Measurements from ENCODE around the gene SDK1. TPM values are rescaled to one million over a fixed set of nuclear protein-coding genes. Genes with fewer than 3 reads are reported as not detected.
A peak's percentile ranks its signal among the peaks of the same experiment; 100 is the strongest.

Gene SDK1
- total RNA-seq, 1 donor from 2014 or later = 225 TPM

DNA sequence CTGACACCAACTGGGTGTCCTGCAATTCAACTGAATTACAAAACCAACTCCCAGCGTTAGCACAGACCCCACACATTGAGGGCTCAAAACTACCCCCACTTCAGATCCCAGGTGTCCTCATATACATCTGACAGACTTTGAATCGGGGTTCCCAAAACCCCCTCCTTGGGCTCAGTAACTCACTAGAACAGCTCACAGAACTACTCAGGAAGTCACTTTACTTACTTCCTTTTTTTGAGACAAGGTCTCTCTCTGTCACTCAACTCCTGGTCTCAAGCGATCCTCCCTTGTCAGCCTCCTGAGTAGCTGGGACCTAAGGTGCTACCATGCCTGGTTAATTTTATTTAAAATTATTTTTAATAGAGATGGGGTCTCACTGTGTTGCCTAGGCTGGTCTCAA is 456.0 kb downstream of the SDK1 start:
- peaks cover 5% of the 10 kb centered on the region for H3K9me3 Mint-ChIP-seq (ENCODE audit: unreplicated experiment)
- H3K36me3 Mint-ChIP-seq (ENCODE audit: unreplicated experiment) = peaks cover 9% of the 10 kb centered on the region
- no peaks in the 10 kb centered on the region for H3K27me3 Mint-ChIP-seq (ENCODE audit: unreplicated experiment)
- TF ChIP-seq, protein P1, sequence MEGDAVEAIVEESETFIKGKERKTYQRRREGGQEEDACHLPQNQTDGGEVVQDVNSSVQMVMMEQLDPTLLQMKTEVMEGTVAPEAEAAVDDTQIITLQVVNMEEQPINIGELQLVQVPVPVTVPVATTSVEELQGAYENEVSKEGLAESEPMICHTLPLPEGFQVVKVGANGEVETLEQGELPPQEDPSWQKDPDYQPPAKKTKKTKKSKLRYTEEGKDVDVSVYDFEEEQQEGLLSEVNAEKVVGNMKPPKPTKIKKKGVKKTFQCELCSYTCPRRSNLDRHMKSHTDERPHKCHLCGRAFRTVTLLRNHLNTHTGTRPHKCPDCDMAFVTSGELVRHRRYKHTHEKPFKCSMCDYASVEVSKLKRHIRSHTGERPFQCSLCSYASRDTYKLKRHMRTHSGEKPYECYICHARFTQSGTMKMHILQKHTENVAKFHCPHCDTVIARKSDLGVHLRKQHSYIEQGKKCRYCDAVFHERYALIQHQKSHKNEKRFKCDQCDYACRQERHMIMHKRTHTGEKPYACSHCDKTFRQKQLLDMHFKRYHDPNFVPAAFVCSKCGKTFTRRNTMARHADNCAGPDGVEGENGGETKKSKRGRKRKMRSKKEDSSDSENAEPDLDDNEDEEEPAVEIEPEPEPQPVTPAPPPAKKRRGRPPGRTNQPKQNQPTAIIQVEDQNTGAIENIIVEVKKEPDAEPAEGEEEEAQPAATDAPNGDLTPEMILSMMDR (IDR thresholded peaks at IDR 0.05; ENCODE audit: partially characterized antibody, unreplicated experiment) = no peak
- peaks cover 5% of the 10 kb centered on the region for H3K4me1 Mint-ChIP-seq (ENCODE audit: low read depth, unreplicated experiment)
- H3K4me3 Mint-ChIP-seq (ENCODE audit: unreplicated experiment) = no peak overlapping the region
- DNase-seq = no peak
- no peak overlapping the region for H3K27ac Mint-ChIP-seq (ENCODE audit: unreplicated experiment)

DNA sequence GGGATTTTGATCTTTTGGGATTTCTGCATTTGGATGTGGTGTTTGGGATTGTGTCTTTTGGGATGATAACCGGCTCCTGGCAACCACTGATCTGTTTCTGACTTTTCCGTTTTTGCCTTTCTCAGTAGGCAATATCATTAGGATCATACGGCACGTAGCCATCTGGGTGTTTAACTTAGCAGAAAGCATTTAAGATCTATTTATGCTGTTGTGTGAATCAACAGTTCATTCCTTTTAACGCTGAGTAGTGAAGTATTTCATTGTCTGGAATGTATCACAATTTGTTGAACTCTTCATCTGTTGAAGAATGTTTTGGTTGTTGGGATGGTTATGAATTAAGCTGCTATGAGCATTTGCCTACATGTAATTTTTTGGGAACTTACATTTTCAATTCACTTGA is 459.6 kb downstream of the SDK1 start:
- TF ChIP-seq, protein P1 (IDR thresholded peaks at IDR 0.05; ENCODE audit: partially characterized antibody, unreplicated experiment) = no peak
- no peak for DNase-seq
- Mint-ChIP-seq H3K4me3 (ENCODE audit: unreplicated experiment) (no peak overlapping the region), H3K4me1 (ENCODE audit: low read depth, unreplicated experiment) (peaks cover 3% of the 10 kb centered on the region), H3K36me3 (ENCODE audit: unreplicated experiment) (peaks cover 9% of the 10 kb centered on the region), H3K27ac (ENCODE audit: unreplicated experiment) (no peak overlapping the region), H3K9me3 (ENCODE audit: unreplicated experiment) (peaks cover 5% of the 10 kb centered on the region), H3K27me3 (ENCODE audit: unreplicated experiment) (no peaks in the 10 kb centered on the region)

DNA sequence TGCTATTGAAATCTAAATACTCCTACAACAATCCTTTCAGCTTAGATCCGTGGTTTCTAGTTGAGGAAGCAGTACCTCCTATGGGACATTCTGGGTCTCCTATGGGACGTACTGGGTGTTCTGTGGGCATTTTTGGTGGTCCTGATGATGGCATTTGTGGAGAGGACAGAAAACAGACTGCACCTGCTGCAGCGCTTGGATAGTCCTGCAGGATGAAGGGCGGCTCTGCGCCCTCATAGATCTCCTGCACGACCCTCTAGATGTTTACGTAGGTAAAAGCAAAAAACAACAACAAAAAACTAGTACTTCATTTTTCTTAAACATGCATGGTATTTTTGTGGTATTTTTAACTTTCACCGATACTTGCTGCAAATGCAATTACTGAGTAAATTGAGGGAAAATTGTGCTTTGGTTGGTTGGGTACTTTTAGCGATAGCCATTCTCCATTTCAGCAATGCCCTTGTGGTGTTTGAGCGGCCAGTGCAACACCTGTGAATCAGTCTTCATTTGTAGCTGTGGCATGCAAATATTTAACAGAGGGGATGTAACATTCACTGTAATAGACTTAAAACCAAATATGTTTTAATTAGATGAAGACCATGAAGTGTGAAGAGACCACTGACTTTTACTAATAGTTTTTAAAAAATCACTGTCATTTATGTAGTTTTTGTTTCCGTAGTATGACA is 461.2 kb downstream of the SDK1 start:
- no peak for DNase-seq
- H3K9me3 Mint-ChIP-seq (ENCODE audit: unreplicated experiment) = peaks cover 2% of the 10 kb centered on the region
- no peaks in the 10 kb centered on the region for H3K27me3 Mint-ChIP-seq (ENCODE audit: unreplicated experiment)
- H3K27ac Mint-ChIP-seq (ENCODE audit: unreplicated experiment) = no peak overlapping the region
- H3K4me3 Mint-ChIP-seq (ENCODE audit: unreplicated experiment) = no peak overlapping the region
- TF ChIP-seq, protein P1 (IDR thresholded peaks at IDR 0.05; ENCODE audit: partially characterized antibody, unreplicated experiment) = no peak
- no peaks in the 10 kb centered on the region for H3K36me3 Mint-ChIP-seq (ENCODE audit: unreplicated experiment)
- peaks cover 6% of the 10 kb centered on the region for H3K4me1 Mint-ChIP-seq (ENCODE audit: low read depth, unreplicated experiment)

DNA sequence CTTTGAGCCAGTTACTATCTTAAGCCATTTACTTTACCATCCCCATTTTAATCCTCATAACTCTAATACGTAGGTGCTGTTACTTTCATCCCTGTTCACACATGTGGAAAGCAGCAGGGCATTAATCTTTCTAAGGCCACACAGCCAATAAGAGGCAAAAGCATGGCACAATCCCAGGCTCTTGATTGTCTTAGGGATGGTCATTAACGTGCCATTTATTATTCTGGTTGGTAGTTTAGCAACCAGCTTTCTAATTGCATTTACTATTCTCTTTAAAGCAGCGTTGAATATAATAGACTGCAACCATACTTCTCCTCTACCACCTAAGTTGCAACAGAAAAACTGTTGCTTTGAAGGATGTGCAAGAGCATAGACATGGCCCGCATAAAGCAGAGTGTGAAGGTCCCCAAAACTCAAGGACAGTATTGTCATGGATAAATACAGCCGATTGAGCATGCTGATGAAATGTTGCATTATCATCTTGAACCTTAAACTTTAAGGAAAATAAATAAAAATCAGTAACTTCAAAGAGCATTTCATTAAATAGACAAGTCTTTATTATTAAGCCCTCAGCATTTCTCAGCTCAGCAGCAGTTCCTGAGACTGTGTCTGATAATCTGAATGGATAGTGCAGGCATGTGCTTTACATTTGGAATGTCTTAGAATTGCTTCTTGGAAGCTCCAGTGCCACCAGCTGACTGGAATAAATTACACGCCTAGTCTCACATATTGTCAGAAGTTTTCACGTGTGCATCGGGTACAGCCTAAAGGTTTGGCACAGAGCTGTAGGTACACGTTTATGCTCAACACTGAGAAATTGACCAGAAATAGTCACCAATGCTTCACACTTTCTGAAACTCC is 467.1 kb downstream of the SDK1 start:
- Mint-ChIP-seq H3K9me3 (ENCODE audit: unreplicated experiment) (peaks cover 13% of the 10 kb centered on the region), H3K36me3 (ENCODE audit: unreplicated experiment) (peaks cover 12% of the 10 kb centered on the region), H3K4me3 (ENCODE audit: unreplicated experiment) (no peak overlapping the region), H3K27me3 (ENCODE audit: unreplicated experiment) (peaks cover 7% of the 10 kb centered on the region), H3K4me1 (ENCODE audit: low read depth, unreplicated experiment) (peaks cover 6% of the 10 kb centered on the region), H3K27ac (ENCODE audit: unreplicated experiment) (peak overlapping the region; percentile 64)
- TF ChIP-seq, protein P1 (IDR thresholded peaks at IDR 0.05; ENCODE audit: partially characterized antibody, unreplicated experiment) = no peak
- DNase-seq = no peak

DNA sequence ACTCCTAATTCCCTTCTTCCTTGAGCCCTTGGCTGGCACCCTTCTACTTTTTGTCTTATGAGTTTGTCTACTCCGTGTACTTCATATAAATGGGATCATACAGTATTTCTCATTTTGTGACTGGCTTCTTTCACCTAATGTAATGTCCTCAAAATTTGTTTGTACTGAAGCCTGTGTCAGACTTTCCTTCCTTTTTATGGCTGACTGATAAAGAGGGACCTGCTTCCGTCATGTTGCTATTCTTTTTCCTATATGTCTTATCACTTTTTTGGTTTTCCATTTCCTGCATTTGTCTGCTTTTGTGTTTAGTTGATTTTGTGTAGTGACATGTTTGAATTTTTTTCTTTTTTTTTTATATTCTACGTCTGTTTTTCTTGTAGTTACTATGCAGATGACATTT is 470.9 kb downstream of the SDK1 start:
- DNase-seq = no peak
- H3K36me3 Mint-ChIP-seq (ENCODE audit: unreplicated experiment) = peaks cover 21% of the 10 kb centered on the region
- TF ChIP-seq, protein P1 (IDR thresholded peaks at IDR 0.05; ENCODE audit: partially characterized antibody, unreplicated experiment) = no peak

More for the DNA sequence above, 470.9 kb downstream of the SDK1 start:
- no peak overlapping the region for H3K4me3 Mint-ChIP-seq (ENCODE audit: unreplicated experiment)
- H3K4me1 Mint-ChIP-seq (ENCODE audit: low read depth, unreplicated experiment) = peaks cover 3% of the 10 kb centered on the region
- H3K9me3 Mint-ChIP-seq (ENCODE audit: unreplicated experiment) = peaks cover 13% of the 10 kb centered on the region
- H3K27me3 Mint-ChIP-seq (ENCODE audit: unreplicated experiment) = peaks cover 7% of the 10 kb centered on the region
- no peak overlapping the region for H3K27ac Mint-ChIP-seq (ENCODE audit: unreplicated experiment)
